ENCODE measurements around the gene RAD51B.

GRCh38 chr14:68131907-68132306, 312.3 kb downstream of the RAD51B start:
- no peak for TF ChIP-seq CTCF (IDR thresholded peaks at IDR 0.05)
- no peak for TF ChIP-seq REST (IDR thresholded peaks at IDR 0.05; ENCODE audit: insufficient read depth in 1 of 2, low read depth in 2 of 2, low read length in 1 of 2)
